ENCODE data around the gene GPC6. TPM values are rescaled to one million over a fixed set of nuclear protein-coding genes. Genes with fewer than 3 reads are reported as not detected.

The GPC6 gene
- total RNA-seq, 2 experiments from 2014 or later, result not detected

- ChIA-PET POLR2A (no interaction called here), CTCF (no interaction called here)
Measured at GRCh38 chr13:94168783-94169453, 942.3 kb downstream of the GPC6 start.

GRCh38 chr13:94169454-94170144 lies 943.0 kb downstream of the GPC6 start:
- CTCF ChIA-PET, result no interaction called here

GRCh38 chr13:94170145-94170571 lies 943.6 kb downstream of the GPC6 start:
- ChIA-PET POLR2A (no interaction called here), CTCF (no interaction called here)

More at GRCh38 chr13:94169454-94170144, 943.0 kb downstream of the GPC6 start:
- POLR2A ChIA-PET, result no interaction called here

GRCh38 chr13:94172416-94172815 lies 945.8 kb downstream of the GPC6 start:
- ChIA-PET CTCF (no interaction called here), POLR2A (no interaction called here)

GRCh38 chr13:94173312-94173854 lies 946.8 kb downstream of the GPC6 start:
- POLR2A ChIA-PET, result no interaction called here
- CTCF ChIA-PET, result no interaction called here

GRCh38 chr13:94174009-94174408 lies 947.4 kb downstream of the GPC6 start:
- POLR2A ChIA-PET, result no interaction called here
- CTCF ChIA-PET, result no interaction called here

GRCh38 chr13:94175076-94175475 lies 948.5 kb downstream of the GPC6 start:
- ChIA-PET POLR2A (no interaction called here), CTCF (no interaction called here)

GRCh38 chr13:94176561-94176960 lies 950.0 kb downstream of the GPC6 start:
- POLR2A ChIA-PET, result no interaction called here
- CTCF ChIA-PET, result no interaction called here

- ChIA-PET CTCF (no interaction called here), POLR2A (no interaction called here)
Measured at GRCh38 chr13:94177041-94177440, 950.4 kb downstream of the GPC6 start.

GRCh38 chr13:94178625-94179244 lies 952.1 kb downstream of the GPC6 start:
- ChIA-PET CTCF (no interaction called here), POLR2A (no interaction called here)

GRCh38 chr13:94181461-94182107 lies 955.0 kb downstream of the GPC6 start:
- POLR2A ChIA-PET, result no interaction called here
- CTCF ChIA-PET, result interaction anchor here (1.0 kb wide), 1 partner anchor 368 kb away, joined by 3 read pairs; no protein-coding TSS in a partner anchor

- CTCF ChIA-PET, result interaction anchor here (1.0 kb wide), 1 partner anchor 367 kb away, joined by 3 read pairs; no protein-coding TSS in a partner anchor
- POLR2A ChIA-PET, result no interaction called here
Measured at GRCh38 chr13:94182185-94182761, 955.7 kb downstream of the GPC6 start.

GRCh38 chr13:94186470-94186869 lies 959.9 kb downstream of the GPC6 start:
- POLR2A ChIA-PET, result no interaction called here
- CTCF ChIA-PET, result no interaction called here

GRCh38 chr13:94188201-94188854 lies 961.7 kb downstream of the GPC6 start:
- ChIA-PET CTCF (no interaction called here), POLR2A (no interaction called here)

GRCh38 chr13:94192431-94192975 lies 965.9 kb downstream of the GPC6 start:
- ChIA-PET POLR2A (no interaction called here), CTCF (no interaction called here)

GRCh38 chr13:94195715-94196114 lies 969.1 kb downstream of the GPC6 start:
- ChIA-PET POLR2A (no interaction called here), CTCF (interaction anchor here (0.7 kb wide), 1 partner anchor 28 kb away, joined by 3 read pairs; no protein-coding TSS in a partner anchor)

GRCh38 chr13:94196413-94196812 lies 969.8 kb downstream of the GPC6 start:
- POLR2A ChIA-PET, result no interaction called here
- CTCF ChIA-PET, result interaction anchor here (0.7 kb wide), 1 partner anchor 29 kb away, joined by 3 read pairs; no protein-coding TSS in a partner anchor

GRCh38 chr13:94198681-94199080 lies 972.1 kb downstream of the GPC6 start:
- ChIA-PET POLR2A (no interaction called here), CTCF (no interaction called here)

GRCh38 chr13:94199135-94199534 lies 972.5 kb downstream of the GPC6 start:
- ChIA-PET CTCF (no interaction called here), POLR2A (interaction anchor here (0.5 kb wide), 1 partner anchor 10 kb away, joined by 5 read pairs; no protein-coding TSS in a partner anchor)
